Measurements from ENCODE around the gene PRMT1. TPM values are rescaled to one million over a fixed set of nuclear protein-coding genes. Genes with fewer than 3 reads are reported as not detected.

Gene PRMT1
- 119 TPM for total RNA-seq
- polyA plus RNA-seq (ENCODE audit: insufficient read depth, low read depth, low replicate concordance): 131 TPM
- long read RNA-seq, donor 1, transcript PRMT1-201 (10 exons, 1,393 nt): major isoform, 57 of 67 reads
- long read RNA-seq, donor 1, partial matches to known transcripts: 5 of 67 reads
- long read RNA-seq, donor 1, other reads (novel, unspliced or antisense): 0 of 67 reads
- long read RNA-seq, donor 2, transcript PRMT1-209 (2 exons, 968 nt): minor isoform, 6 of 176 reads
- long read RNA-seq, donor 2, transcript PRMT1-202 (11 exons, 1,327 nt): minor isoform, 5 of 176 reads
- long read RNA-seq, donor 2, transcript PRMT1-201 (10 exons, 1,393 nt): major isoform, 100 of 176 reads
- long read RNA-seq, donor 2, partial matches to known transcripts: 62 of 176 reads
- long read RNA-seq, donor 2, other reads (novel, unspliced or antisense): 0 of 176 reads
- long read RNA-seq, donor 3, transcript PRMT1-202 (11 exons, 1,327 nt): minor isoform, 10 of 117 reads
- long read RNA-seq, donor 3, transcript PRMT1-201 (10 exons, 1,393 nt): major isoform, 87 of 117 reads
- long read RNA-seq, donor 3, transcript PRMT1-209 (2 exons, 968 nt): minor isoform, 5 of 117 reads
- long read RNA-seq, donor 3, partial matches to known transcripts: 11 of 117 reads
- long read RNA-seq, donor 3, other reads (novel, unspliced or antisense): 0 of 117 reads
- long read RNA-seq, donor 4, transcript PRMT1-202 (11 exons, 1,327 nt): minor isoform, 5 of 101 reads
- long read RNA-seq, donor 4, transcript PRMT1-201 (10 exons, 1,393 nt): major isoform, 93 of 101 reads
- long read RNA-seq, donor 4, partial matches to known transcripts: 0 of 101 reads
- long read RNA-seq, donor 4, other reads (novel, unspliced or antisense): 0 of 101 reads
- long read RNA-seq, donor 5, transcript PRMT1-201 (10 exons, 1,393 nt): major isoform, 6 of 7 reads
- long read RNA-seq, donor 5, partial matches to known transcripts: 0 of 7 reads
- long read RNA-seq, donor 5, other reads (novel, unspliced or antisense): 0 of 7 reads
- long read RNA-seq, donor 6, transcript PRMT1-209 (2 exons, 968 nt): minor isoform, 7 of 158 reads
- long read RNA-seq, donor 6, transcript PRMT1-202 (11 exons, 1,327 nt): minor isoform, 9 of 158 reads
- long read RNA-seq, donor 6, transcript PRMT1-201 (10 exons, 1,393 nt): major isoform, 110 of 158 reads
- long read RNA-seq, donor 6, partial matches to known transcripts: 24 of 158 reads
- long read RNA-seq, donor 6, other reads (novel, unspliced or antisense): 7 of 158 reads
- long read RNA-seq, donor 7, transcript PRMT1-202 (11 exons, 1,327 nt): minor isoform, 11 of 76 reads
- long read RNA-seq, donor 7, transcript PRMT1-201 (10 exons, 1,393 nt): major isoform, 40 of 76 reads
- long read RNA-seq, donor 7, partial matches to known transcripts: 6 of 76 reads
- long read RNA-seq, donor 7, other reads (novel, unspliced or antisense): 19 of 76 reads
- long read RNA-seq, donor 8, transcript PRMT1-201 (10 exons, 1,393 nt): major isoform, 72 of 155 reads
- long read RNA-seq, donor 8, transcript PRMT1-202 (11 exons, 1,327 nt): minor isoform, 10 of 155 reads
- long read RNA-seq, donor 8, partial matches to known transcripts: 70 of 155 reads
- long read RNA-seq, donor 8, other reads (novel, unspliced or antisense): 0 of 155 reads
- long read RNA-seq, donor 9, transcript PRMT1-201 (10 exons, 1,393 nt): major isoform, 33 of 54 reads
- long read RNA-seq, donor 9, transcript PRMT1-202 (11 exons, 1,327 nt): minor isoform, 5 of 54 reads
- long read RNA-seq, donor 9, partial matches to known transcripts: 13 of 54 reads
- long read RNA-seq, donor 9, other reads (novel, unspliced or antisense): 0 of 54 reads
- long read RNA-seq, donor 10, transcript PRMT1-201 (10 exons, 1,393 nt): major isoform, 48 of 74 reads
- long read RNA-seq, donor 10, partial matches to known transcripts: 14 of 74 reads
- long read RNA-seq, donor 10, other reads (novel, unspliced or antisense): 0 of 74 reads

- Histone ChIP-seq H3K36me3 (ENCODE audit: control insufficient read depth in 2 of 3, insufficient read depth in 3 of 3, low read length in 3 of 3) (peaks cover 0 to 7% (median 5%) of the 10 kb centered on the region in 3 donors), H3K9ac (ENCODE audit: low read length in 3 of 3) (peak within 1 kb of the TSS; percentile 97 to 99 (median 99)), H3K4me3 (ENCODE audit: low read length in 3 of 3) (peak within 1 kb of the TSS; percentile 87 to 95 (median 93)), H3K4me1 (ENCODE audit: control insufficient read depth in 2 of 3, insufficient read depth in 2 of 3, low read depth in 1 of 3, low read length in 3 of 3) (peaks cover 0 to 18% (median 6%) of the 10 kb centered on the region in 3 donors), H3K27me3 (ENCODE audit: control insufficient read depth, insufficient read depth, low read length) (no peaks in the 10 kb centered on the region), H3K9me3 (ENCODE audit: control insufficient read depth in 2 of 3, insufficient read depth in 1 of 3, low read length in 3 of 3) (no peaks in the 10 kb centered on the region), H3K27ac (ENCODE audit: low read depth in 2 of 2, low read length in 2 of 2) (peak within 1 kb of the TSS; percentile 95 to 97)
- FAIRE-seq (no peak), DNase-seq (peak in 4 of 5 donors; percentile 57 to 90 (median 77))
- intact Hi-C loops (cut with DNase I): no loop called here
- no peak for TF ChIP-seq CTCF (IDR thresholded peaks at IDR 0.05; ENCODE audit: borderline replicate concordance, extremely low read depth, insufficient read depth)
These were observed at the start of gene PRMT1 for GRCh38 chr19:49677231-49677900. TSS of gene PRMT1 (plus strand) at chr19:49677271. CDS start at chr19:49677281, 10 bp downstream.

- Histone ChIP-seq H3K4me3 (ENCODE audit: low read length in 3 of 3) (no peak overlapping the region), H3K9me3 (ENCODE audit: control insufficient read depth in 2 of 3, insufficient read depth in 1 of 3, low read length in 3 of 3) (no peaks in the 10 kb centered on the region), H3K9ac (ENCODE audit: low read length in 3 of 3) (no peak overlapping the region), H3K27ac (ENCODE audit: low read depth in 2 of 2, low read length in 2 of 2) (no peak overlapping the region), H3K27me3 (ENCODE audit: control insufficient read depth, insufficient read depth, low read length) (no peaks in the 10 kb centered on the region), H3K36me3 (ENCODE audit: control insufficient read depth in 2 of 3, insufficient read depth in 3 of 3, low read length in 3 of 3) (peaks cover 0 to 3% (median 0%) of the 10 kb centered on the region in 3 donors), H3K4me1 (ENCODE audit: control insufficient read depth in 2 of 3, insufficient read depth in 2 of 3, low read depth in 1 of 3, low read length in 3 of 3) (peaks cover 0 to 4% (median 4%) of the 10 kb centered on the region in 3 donors)
- intact Hi-C loops (cut with DNase I): no loop called here
- FAIRE-seq: no peak
- no peak for TF ChIP-seq CTCF (IDR thresholded peaks at IDR 0.05; ENCODE audit: borderline replicate concordance, extremely low read depth, insufficient read depth)
- no peak for DNase-seq
These were observed 47.4 kb upstream of the PRMT1 start for GRCh38 chr19:49629659-49630058.

Data from kidney (tissue), 22 donors.